GM18873 (cell line): ENCODE measurements around the gene MAMDC4.
"Not testable (repeated sequence)": the region's sequence is repeated elsewhere in the genome, so short reads cannot be mapped to it uniquely, and the experiment has no call there.

Experiments used
- ATAC-seq: cut with Tn5 transposase; IDR thresholded peaks from one replicate; pipeline ENCODE4 v1.9.1; 2021; ENCODE audit warnings: mild to moderate bottlenecking, moderate library complexity, moderate number of reproducible peaks; ENCODE audit not compliant: unreplicated experiment, low FRiP score

MAMDC4 gene

GRCh38 chr9:136837856-136838277 lies 14.3 kb upstream of the MAMDC4 start:
- ATAC-seq, result not testable (repeated sequence)

GRCh38 chr9:136838314-136839228 lies 13.6 kb upstream of the MAMDC4 start:
- ATAC-seq, result no peak

GRCh38 chr9:136839229-136840139 lies 12.7 kb upstream of the MAMDC4 start:
- ATAC-seq, result no peak

- ATAC-seq, result no peak
These were observed 11.8 kb upstream of the MAMDC4 start for GRCh38 chr9:136840140-136840876.

- no peak for ATAC-seq
These were observed 11.1 kb upstream of the MAMDC4 start for GRCh38 chr9:136840877-136841645.

- ATAC-seq, result not testable (repeated sequence)
These were observed 10.3 kb upstream of the MAMDC4 start for GRCh38 chr9:136841646-136842379.

- ATAC-seq, result not testable (repeated sequence)
These were observed 9.7 kb upstream of the MAMDC4 start, which contains the start of gene AJM1 for GRCh38 chr9:136842380-136842948. AJM1 (plus strand) TSS chr9:136842478; CDS start chr9:136844415, 1,937 bp downstream.

- not testable (repeated sequence) for ATAC-seq
These were observed 8.9 kb upstream of the MAMDC4 start for GRCh38 chr9:136843159-136843800.

- ATAC-seq, result not testable (repeated sequence)
These were observed 8.1 kb upstream of the MAMDC4 start for GRCh38 chr9:136843801-136844740.

GRCh38 chr9:136844761-136845464 lies 7.2 kb upstream of the MAMDC4 start:
- ATAC-seq, result no peak

- ATAC-seq, result no peak
These were observed 6.5 kb upstream of the MAMDC4 start for GRCh38 chr9:136845465-136846260.

GRCh38 chr9:136846376-136847087 lies 5.6 kb upstream of the MAMDC4 start:
- ATAC-seq, result no peak

- ATAC-seq, result no peak
These were observed 4.9 kb upstream of the MAMDC4 start for GRCh38 chr9:136847088-136847825.

GRCh38 chr9:136847826-136848392 lies 4.2 kb upstream of the MAMDC4 start:
- ATAC-seq, result no peak
